Uterus (tissue), 4 donors: ENCODE measurements around the gene TSHZ2. TPM values are rescaled to one million over a fixed set of nuclear protein-coding genes. Genes with fewer than 3 reads are reported as not detected.

Source experiments
- DNase-seq, 2 donors: peaks; one replicate each; pipeline ENCODE4 v3.0.0-alpha.2; 2019 to 2020
- H3K27ac ChIP-seq, 2 donors: fragments of 200-600 bp; sonication (generic); 1 replicate in 1 of 2; 2 replicates in 1 of 2; pipeline ENCODE4 v1.5.1; 2016 to 2018
- H3K27me3 ChIP-seq, 2 donors: fragments of 200-600 bp; sonication (generic); one replicate each; pipeline ENCODE4 v1.5.1; 2018 to 2019; ENCODE audit warnings: control low read depth in 1 of 2
- H3K36me3 ChIP-seq, 2 donors: fragments of 200-600 bp; sonication (generic); one replicate each; pipeline ENCODE4 v1.5.1; 2019; ENCODE audit warnings: control low read depth in 1 of 2
- H3K4me1 ChIP-seq, 2 donors: fragments of 200-600 bp; sonication (generic); one replicate each; pipeline ENCODE4 v1.5.1; 2018 to 2019; ENCODE audit warnings: control low read depth in 1 of 2
- H3K4me3 ChIP-seq, 2 donors: fragments of 200-600 bp; sonication (generic); 1 replicate in 1 of 2; 2 replicates in 1 of 2; pipeline ENCODE4 v1.5.1; 2018 to 2019; ENCODE audit warnings: mild to moderate bottlenecking in 1 of 2
- H3K9me3 ChIP-seq, 2 donors: fragments of 200-600 bp; sonication (generic); one replicate each; pipeline ENCODE4 v1.5.1; 2019; ENCODE audit warnings: control low read depth in 1 of 2
- POLR2A ChIP-seq, 2 donors: fragments of 450-650 bp; IDR thresholded peaks; one replicate each; pipeline ENCODE4 v1.6.1; 2016; ENCODE audit warnings: antibody characterized with exemption in 2 of 2, mild to moderate bottlenecking in 1 of 2, moderate library complexity in 1 of 2
- intact Hi-C: fragments of 100-400 bp; cut with DNase I; formaldehyde crosslinking; loops from one replicate; pipeline ENCODE4 v1.15.1; 2023; ENCODE audit warnings: low total_unique reads
- total RNA-seq, 4 donors: library from RNA; depleted of rRNA in 3 of 4; stranded (reverse); fragments of >200 nt in 3 of 4; gene quantifications; one replicate each; pipeline versions ENCODE4 v1.1.0 to v1.2.4, GENCODE V29; 2014 to 2023
- TF ChIP-seq, protein P1 (sequence below), 4 experiments: fragments of 200-600 bp in 2 of 4; fragments of 450-650 bp in 2 of 4; sonication (generic) in 2 of 4; IDR thresholded peaks; one replicate each; pipeline ENCODE4 v1.5.1; 2016 to 2019; ENCODE audit warnings: antibody characterized with exemption in 4 of 4, mild to moderate bottlenecking in 2 of 4, moderate library complexity in 1 of 4
- donor health status: DM: yes; HTN: yes; CAD: no.

TSHZ2 gene
- total RNA-seq, 4 donors from 2014 or later: 22.0 to 50.1 (median 33.1) TPM

DNA sequence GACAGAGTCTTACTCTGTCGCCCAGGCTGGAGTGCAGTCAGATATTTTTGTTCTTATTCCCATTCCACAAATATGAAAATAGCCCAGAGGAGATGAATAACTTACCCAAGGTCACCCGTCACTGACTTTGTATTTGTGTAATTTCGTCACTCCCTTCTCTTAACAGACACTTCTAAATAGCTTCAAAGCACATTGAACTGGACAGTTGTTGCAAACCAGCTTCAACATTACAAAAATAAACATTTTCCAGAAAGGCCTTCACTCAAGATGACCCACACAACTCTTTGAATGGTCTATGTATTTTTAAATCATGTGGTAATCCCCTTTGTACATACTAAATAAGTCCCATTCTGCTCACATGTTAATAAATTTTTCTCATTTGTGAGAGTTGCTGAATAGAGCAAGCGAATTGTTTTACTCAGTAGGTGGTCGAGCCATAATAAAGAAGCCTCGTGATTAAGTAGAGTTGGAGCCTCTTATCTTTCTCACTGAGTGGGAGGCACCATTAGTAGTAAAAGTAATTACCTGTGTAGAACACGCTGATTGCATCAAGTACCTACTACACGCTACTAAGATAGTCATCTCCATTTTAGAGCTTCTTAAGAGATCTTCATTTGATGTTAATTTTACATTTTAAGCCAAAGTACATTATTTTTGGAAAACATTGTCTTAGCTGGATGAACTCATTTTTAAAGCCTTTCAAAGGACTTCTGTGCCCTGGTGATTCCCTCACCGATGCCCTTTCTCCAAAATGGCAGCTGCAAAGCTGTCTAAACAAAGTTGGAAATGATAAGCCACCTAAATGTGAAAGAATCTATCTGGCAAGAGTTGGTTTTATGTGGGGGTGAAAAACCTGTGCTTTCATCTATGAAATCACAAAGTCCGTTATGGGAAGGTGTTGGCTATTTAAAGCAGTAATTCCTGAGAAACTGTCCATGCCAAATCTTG, 110.0 kb downstream of the TSHZ2 start:
- Histone ChIP-seq H3K4me1 (peaks cover 4 to 7% of the 10 kb centered on the region in 2 donors), H3K27me3 (no peaks in the 10 kb centered on the region), H3K9me3 (no peaks in the 10 kb centered on the region), H3K27ac (peak overlapping the region; percentile 9 to 40), H3K4me3 (no peak overlapping the region), H3K36me3 (no peaks in the 10 kb centered on the region)
- intact Hi-C loops: no loop called here
- TF ChIP-seq, protein P1, sequence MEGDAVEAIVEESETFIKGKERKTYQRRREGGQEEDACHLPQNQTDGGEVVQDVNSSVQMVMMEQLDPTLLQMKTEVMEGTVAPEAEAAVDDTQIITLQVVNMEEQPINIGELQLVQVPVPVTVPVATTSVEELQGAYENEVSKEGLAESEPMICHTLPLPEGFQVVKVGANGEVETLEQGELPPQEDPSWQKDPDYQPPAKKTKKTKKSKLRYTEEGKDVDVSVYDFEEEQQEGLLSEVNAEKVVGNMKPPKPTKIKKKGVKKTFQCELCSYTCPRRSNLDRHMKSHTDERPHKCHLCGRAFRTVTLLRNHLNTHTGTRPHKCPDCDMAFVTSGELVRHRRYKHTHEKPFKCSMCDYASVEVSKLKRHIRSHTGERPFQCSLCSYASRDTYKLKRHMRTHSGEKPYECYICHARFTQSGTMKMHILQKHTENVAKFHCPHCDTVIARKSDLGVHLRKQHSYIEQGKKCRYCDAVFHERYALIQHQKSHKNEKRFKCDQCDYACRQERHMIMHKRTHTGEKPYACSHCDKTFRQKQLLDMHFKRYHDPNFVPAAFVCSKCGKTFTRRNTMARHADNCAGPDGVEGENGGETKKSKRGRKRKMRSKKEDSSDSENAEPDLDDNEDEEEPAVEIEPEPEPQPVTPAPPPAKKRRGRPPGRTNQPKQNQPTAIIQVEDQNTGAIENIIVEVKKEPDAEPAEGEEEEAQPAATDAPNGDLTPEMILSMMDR (IDR thresholded peaks at IDR 0.05): no peak
- no peak for TF ChIP-seq POLR2A (IDR thresholded peaks at IDR 0.05)
- no peak for DNase-seq

DNA sequence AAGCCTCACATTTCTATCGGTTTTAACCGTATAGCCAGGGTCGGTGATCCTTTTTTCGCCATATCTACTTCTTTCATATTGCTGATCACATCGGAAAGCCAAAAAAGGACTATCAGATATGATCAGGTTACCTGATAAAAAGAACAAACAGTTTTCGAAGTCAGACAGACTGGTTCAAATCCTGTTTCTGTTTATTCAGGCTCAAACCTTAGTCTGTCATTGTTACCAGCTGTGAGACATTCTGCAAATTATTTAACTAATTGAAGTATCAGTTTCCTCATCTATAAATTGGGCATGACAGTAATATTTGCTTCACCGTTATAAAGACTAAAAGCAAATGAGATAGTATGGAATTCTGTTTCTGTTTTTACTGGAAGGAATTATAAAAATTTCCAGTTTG, 111.3 kb downstream of the TSHZ2 start:
- no peak for DNase-seq
- Histone ChIP-seq H3K27ac (no peak overlapping the region), H3K4me3 (no peak overlapping the region), H3K9me3 (no peaks in the 10 kb centered on the region), H3K27me3 (no peaks in the 10 kb centered on the region), H3K36me3 (no peaks in the 10 kb centered on the region), H3K4me1 (peaks cover 4 to 7% of the 10 kb centered on the region in 2 donors)
- intact Hi-C loops: no loop called here
- TF ChIP-seq, protein P1 (IDR thresholded peaks at IDR 0.05): no peak
- no peak for TF ChIP-seq POLR2A (IDR thresholded peaks at IDR 0.05)

DNA sequence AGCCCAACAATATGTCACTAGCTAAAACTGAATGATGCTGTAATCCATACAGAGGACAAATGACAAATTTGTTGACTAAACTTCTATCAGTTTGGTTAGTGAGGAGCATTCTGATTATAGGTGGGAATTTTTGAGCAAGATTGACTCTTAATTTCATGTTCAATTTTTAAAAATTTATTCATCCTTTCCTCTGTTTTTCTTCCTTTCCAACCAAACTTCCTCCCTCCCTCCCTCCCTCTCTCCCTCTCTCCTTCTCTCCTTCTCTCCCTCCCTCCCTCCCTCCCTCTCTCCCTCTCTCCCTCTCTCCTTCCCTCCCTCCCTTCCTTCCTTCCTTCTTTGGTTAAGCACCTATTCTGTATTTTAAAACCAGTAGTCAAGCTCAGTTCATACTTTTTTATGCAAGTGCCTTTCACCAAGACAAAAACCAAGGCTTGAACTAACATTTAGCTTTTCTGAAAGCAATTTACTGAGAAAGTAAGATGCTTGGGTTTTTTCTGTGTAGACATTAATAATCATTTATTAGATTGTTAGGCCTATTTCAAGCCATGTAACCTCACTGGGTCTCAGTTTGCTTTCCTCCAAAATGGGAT, 112.3 kb downstream of the TSHZ2 start:
- intact Hi-C loops: no loop called here
- Histone ChIP-seq H3K36me3 (no peaks in the 10 kb centered on the region), H3K27me3 (no peaks in the 10 kb centered on the region), H3K4me3 (no peak overlapping the region), H3K9me3 (no peaks in the 10 kb centered on the region), H3K27ac (no peak overlapping the region), H3K4me1 (peaks cover 4 to 7% of the 10 kb centered on the region in 2 donors)
- no peak for TF ChIP-seq POLR2A (IDR thresholded peaks at IDR 0.05)
- TF ChIP-seq, protein P1 (IDR thresholded peaks at IDR 0.05): no peak
- no peak for DNase-seq

DNA sequence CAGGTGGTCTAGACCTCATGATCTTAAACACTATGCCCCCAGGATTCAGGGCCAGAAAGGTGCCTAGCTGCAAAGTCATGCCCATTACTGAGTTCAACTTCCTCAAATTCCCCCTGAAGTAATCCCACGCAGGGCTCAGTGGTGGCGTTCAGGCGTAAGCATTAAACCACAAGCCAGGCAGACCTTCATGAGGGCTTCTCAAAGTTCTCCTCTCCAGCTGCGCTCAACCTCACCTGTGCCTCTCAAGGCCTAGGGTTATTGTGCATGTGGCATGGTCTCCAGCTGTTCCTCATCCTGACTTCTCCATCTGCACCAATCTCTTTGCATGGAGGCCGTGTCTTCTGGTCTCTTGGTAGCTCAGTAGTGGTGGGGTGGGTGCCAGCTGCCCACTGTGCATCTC, 113.6 kb downstream of the TSHZ2 start:
- intact Hi-C loops: no loop called here
- Histone ChIP-seq H3K4me3 (no peak overlapping the region), H3K27me3 (no peaks in the 10 kb centered on the region), H3K36me3 (no peaks in the 10 kb centered on the region), H3K9me3 (no peaks in the 10 kb centered on the region), H3K27ac (peak overlapping the region in 1 of 2 donors; percentile 37), H3K4me1 (peaks cover 4 to 7% of the 10 kb centered on the region in 2 donors)
- DNase-seq: no peak
- no peak for TF ChIP-seq POLR2A (IDR thresholded peaks at IDR 0.05)
- TF ChIP-seq, protein P1 (IDR thresholded peaks at IDR 0.05): no peak
